DMS79 treated with DMSO at 0.1 percent for 48 hours (cell line): ENCODE measurements around the gene KRTAP29-1.
A peak's percentile ranks its signal among the peaks of the same experiment; 100 is the strongest.

Experiments used
- DNase-seq: peaks from one replicate; lab custom pipeline; 2025; lab: John Stamatoyannopoulos, UW

Gene KRTAP29-1

DNA sequence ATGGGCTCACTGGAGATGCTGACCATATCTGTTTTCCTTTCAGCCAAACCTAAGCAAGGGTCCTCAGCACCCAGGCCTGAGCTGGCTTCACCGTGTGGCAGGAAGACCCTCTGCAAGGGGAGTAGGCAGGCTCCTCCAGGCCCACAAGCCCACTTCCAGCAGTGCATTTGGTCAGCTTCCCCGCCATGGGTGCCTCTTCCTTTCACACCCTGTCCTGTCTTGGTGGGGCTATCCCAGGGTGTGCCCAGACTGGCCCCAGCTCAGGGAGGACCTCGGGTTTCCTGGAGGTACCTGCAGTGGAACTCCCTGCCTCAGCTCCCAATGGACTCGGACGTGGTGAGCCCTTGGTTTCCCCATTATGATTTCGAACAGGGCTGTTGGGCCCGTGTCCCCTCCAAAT lies 25.6 kb upstream of the KRTAP29-1 start:
- DNase-seq = no peak

DNA sequence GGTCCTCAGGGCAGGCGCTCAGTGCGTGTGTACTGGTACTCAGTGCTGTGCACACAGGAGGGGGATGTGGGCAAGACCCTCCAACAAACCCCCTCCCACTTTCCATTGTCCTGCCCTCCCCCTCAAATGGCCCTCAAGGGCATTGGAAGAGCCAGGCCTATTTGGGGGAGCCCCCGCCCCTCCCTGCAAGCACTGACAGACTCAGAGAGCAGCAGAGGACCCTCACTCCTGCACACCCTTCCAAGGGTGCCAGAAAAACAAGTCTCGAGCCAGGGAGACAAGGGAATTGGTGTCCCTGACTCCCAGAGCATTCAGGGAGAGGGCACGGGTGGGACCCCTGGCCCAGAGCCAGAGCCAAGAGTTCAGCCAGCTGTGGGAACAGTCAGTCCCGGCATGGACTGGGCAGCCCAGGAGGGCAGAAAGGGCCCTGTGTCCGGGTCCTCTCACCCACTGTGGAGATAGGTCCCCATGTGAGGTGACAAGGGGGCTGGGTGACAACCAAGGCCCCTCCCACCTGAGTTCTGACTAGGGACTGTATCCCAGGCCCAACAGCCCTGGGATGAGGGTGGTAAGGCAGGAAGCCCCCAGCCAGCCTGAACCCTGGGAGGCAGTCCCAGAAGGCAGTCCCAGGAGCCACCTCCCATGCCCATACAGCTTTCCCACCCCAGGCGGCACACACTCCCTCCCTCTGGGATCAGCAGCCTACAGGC lies 24.9 kb upstream of the KRTAP29-1 start:
- DNase-seq = no peak

DNA sequence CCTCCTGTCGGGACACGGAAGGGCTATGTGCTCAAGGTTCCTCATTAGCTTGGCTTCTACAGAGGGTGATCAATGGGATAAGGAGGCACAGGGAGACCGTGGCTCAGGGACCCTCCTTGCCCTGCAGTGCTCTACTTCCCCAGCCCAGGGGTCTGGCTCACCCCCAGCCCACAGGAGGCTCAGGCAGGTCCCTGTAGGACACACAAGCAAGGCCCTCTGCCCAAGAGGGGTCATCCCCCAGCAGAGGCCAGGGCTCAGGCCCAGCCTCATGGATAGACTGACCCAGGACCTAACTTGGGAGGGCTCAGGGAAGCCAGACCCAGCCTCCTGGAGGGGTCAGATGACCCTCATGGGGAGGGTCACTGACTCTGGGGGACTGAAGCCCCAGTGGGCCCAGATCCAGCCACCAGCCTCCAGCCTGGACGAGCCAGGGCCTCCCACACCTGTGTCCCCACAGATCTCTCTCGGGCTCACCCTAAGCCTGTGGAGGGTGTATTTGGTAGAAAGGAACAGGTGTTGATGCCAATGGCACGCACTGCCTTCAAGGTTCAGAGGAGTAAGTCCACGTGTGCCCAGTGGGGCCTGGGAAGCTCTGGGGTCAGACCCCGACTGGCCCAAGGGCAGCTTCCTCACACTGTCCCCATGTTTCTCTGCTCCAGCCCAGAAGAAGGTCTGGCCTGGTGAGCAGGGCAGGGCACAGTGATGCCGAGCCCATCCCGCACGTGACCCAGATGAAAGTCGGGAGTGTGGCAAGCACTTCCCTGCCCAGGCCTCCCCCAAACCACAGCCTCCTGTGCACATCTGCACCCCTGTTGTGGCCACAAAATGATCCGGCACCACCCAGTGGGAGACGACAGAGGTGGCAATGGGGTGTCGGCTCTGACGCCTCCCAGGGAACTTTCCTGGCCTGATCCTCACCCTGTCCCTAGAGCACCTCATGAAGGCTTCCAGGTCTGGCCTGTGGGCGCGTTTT lies 23.8 kb upstream of the KRTAP29-1 start:
- DNase-seq = no peak

DNA sequence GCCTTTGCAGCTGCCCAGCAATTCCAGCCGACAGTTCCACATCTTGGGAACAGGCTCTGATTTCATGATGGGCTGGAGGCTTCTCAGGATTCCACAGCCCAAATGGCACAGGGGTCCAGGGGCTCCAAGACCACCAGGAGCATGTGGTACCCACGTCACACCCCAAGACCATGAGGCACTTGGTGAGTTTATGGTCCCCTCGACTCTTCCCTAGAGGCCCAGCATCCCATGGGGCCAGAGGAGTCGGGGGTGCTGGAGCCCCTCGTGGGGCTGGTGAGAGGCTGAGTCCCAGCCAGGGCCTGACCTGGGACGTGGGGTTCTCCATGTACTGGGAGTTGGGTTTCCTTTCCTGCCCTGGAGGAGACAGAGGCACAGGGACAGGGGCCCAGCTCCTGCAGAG lies 23.0 kb upstream of the KRTAP29-1 start:
- no peak for DNase-seq

GRCh38 chr17:41325126-41325525 lies 22.5 kb upstream of the KRTAP29-1 start:
- DNase-seq = no peak

DNA sequence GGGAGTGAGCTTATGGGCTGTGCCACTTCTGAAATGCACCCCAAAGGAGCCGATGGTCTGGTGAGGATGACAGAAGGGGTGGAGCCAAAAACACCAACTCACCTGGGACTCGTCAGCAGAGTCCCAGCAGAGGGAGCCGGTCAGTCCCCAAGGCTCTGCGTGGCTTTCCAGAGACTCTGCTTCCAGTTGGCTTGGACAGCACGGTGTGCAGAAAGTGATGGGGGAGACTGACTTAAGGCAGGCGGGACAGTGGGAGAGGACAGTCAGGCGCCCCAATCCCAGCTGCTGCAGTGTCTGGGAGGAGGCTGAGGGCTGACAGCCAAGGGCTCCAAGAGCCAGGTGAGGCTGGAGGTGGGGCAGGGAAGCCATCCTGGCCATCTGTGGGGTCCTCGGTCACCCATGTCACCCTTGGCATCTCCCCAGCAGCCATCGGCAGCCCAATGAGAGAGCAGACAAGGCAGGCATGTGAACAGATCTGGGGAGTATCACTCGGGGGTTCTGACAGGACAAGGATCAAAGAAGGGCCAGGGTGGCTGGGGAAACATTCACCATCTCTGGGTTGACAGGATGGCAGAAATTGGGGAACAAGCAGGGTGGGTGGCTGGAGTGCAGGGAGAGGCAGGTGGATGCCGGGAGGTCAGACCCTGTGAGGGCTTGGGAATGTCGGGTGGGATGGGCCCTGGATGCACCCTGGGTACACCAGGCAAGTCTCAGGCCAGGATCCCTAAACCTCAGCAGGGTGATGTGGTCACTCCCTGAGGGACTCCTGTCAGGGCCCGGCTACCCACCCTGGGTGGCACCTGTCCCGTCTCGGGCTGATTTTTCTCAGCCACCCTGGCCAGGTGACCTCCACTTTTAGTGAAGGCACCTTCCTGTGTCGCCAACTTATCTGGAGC lies 21.8 kb upstream of the KRTAP29-1 start:
- no peak for DNase-seq

- DNase-seq = no peak
These were observed 20.5 kb upstream of the KRTAP29-1 start for GRCh38 chr17:41322903-41323895.

GRCh38 chr17:41322094-41322902 lies 19.6 kb upstream of the KRTAP29-1 start:
- DNase-seq = peak; percentile 53

GRCh38 chr17:41318231-41318630 lies 15.6 kb upstream of the KRTAP29-1 start:
- DNase-seq = no peak

- peak; percentile 43 for DNase-seq
These were observed 13.3 kb upstream of the KRTAP29-1 start for GRCh38 chr17:41315814-41316445.

- DNase-seq = no peak
These were observed 12.6 kb upstream of the KRTAP29-1 start, which contains the start of gene KRTAP17-1 for GRCh38 chr17:41315204-41315794. TSS of gene KRTAP17-1 (minus strand) at chr17:41315710. CDS start at chr17:41315650, 60 bp downstream.

DNA sequence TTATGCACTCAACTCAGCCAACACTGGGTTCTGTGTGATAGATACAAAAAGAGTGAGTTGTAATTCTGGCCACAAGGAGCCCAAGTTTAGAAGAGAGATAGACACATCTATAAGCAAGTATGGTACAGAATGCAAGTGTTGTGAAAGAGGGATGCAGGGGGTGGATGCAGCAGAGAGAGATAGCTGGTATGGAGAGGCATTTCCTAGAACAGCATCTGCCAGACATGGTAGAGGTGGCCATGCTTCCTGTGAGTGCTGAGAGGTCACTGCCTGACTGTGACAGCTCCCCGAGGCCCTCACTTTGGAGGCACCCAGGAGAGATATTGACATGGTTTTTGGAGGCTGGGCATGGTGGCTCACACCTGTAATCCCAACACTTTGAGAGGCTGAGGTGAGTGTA lies 8.5 kb upstream of the KRTAP29-1 start:
- no peak for DNase-seq

DNA sequence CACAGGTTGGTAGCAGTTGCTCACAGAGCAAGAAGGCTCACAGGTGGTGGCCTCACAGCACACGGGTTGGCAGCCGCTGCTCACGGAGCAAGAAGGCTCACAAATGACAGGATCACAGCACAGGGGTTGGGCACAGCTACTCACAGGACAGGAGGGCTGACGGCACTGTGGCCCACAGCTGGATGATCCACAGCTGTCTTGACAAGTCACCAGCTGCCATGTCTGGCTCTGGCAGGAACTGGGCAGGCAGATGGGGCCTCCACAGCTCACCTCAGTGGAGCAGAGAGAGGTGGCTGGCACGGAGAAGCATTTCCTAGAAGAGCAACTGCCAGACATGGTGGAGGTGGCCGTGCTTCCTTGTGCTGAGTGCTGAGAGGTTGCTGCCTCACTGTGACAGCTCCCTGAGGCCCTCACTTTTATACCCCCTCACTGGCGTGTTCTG lies 6.3 kb upstream of the KRTAP29-1 start, which contains the start of gene KRTAP16-1:
KRTAP16-1 (minus strand) TSS at position 392 of the 442 bp plus-strand sequence; CDS start at position 336, 56 bp downstream.
- DNase-seq = no peak

GRCh38 chr17:41308251-41308917 lies 5.7 kb upstream of the KRTAP29-1 start:
- DNase-seq = peak; percentile 7

GRCh38 chr17:41307647-41308046 lies 5.0 kb upstream of the KRTAP29-1 start:
- no peak for DNase-seq

DNA sequence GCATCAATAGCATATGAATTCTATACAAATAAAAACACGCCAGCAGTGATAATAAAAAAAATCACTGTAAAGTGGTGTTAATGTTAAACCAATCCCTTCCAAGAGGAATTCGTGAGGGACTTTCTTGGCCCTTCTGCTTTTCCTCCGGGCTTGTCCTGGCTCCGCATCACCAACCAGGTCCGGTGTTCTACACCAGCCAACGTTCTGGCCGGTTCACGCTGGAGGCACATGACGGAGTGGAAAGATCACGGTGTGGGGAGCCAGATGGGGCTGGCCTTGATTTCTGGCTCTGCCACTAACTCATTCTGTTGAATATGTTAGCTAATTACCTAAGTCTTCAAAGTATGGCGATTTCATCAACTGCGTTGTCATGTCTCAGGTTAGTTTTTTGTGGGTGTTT lies 1.4 kb upstream of the KRTAP29-1 start:
- no peak for DNase-seq

GRCh38 chr17:41302981-41303380 lies 330 bp upstream of the KRTAP29-1 start:
- no peak for DNase-seq

DNA sequence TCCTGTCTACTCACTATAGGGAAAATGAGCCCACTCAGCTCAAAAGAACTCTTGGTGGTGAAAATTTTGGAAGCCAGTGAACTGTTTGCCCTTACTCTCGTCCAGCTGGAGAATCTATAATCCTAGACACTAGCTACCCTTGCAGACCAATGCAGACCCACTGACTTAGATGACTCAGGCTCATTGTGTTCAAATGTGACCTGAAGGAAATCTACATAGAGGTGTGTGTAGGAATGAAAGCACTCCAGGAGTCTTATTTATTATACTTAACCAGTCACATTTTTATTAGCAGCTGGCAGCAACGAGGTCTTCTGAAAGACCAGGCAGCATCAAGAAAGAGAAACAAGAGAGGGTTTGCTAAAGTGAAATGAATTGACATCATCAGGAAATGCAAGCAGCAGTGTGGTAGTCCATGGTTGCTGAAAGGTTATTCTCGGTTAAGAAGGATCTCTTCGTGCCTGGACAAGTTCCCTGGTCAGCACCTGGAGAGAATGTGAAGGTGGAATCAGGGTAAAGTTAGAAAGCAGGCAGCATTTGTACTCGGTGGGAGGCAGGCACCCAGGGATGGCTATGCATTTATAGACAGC lies 1.4 kb downstream of the KRTAP29-1 start:
- DNase-seq = peak; percentile 80
